ENCODE measurements around the gene DGKI. TPM values are rescaled to one million over a fixed set of nuclear protein-coding genes. Genes with fewer than 3 reads are reported as not detected.

DGKI gene
- total and polyA plus RNA-seq, 2 of the 4 experiments (the other 2 are of a cell fraction) = 3.9 to 15.8 TPM

DNA sequence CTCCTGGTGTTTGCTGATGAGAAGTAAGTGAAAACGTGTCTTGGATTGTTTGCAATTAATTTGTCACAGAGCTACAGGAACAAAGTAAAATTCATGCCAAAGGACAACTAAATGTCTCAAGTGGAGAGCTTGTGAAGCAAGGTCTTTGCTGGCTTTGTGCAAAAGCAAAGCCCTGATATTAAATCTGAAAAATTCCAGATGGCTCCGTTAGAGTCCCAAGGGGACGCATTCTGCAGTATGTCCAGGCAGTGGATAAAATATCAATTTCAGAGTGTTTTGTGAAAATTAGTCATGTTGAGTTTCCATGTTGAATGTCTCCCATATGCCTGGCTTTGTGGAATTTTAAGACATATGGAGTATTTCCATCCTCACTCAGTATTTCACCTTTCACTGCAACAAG, 400.7 kb downstream of the DGKI start:
- Histone ChIP-seq H3K4me3 (ENCODE audit: insufficient read depth, low read depth, low read length) (no peak overlapping the region), H3K4me2 (ENCODE audit: low read depth, low read length) (no peak overlapping the region), H3K27ac (ENCODE audit: insufficient read depth, low read length) (no peak overlapping the region), H4K91ac (ENCODE audit: insufficient read depth, low read depth, low read length) (no peak overlapping the region), H3K9ac (ENCODE audit: low read depth, low read length) (no peak overlapping the region), H3K9me1 (ENCODE audit: insufficient read depth, low read length) (no peaks in the 10 kb centered on the region), H3K18ac (ENCODE audit: low read depth, low read length) (no peak overlapping the region), H3K14ac (replicated peaks; ENCODE audit: low read depth, low read length) (no peak overlapping the region), H4K5ac (ENCODE audit: low read depth, low read length) (no peak overlapping the region), H3K4ac (ENCODE audit: low read depth, low read length) (no peak overlapping the region), H3K9me3 (ENCODE audit: control insufficient read depth, insufficient read depth, low read length) (no peaks in the 10 kb centered on the region; the same call in 1 of the 2 replicates), H2BK5ac (ENCODE audit: low read depth, low read length, poor library complexity, severe bottlenecking) (no peak overlapping the region), H3K27me3 (ENCODE audit: control insufficient read depth, insufficient read depth, low read length) (no peaks in the 10 kb centered on the region), H4K20me1 (ENCODE audit: insufficient read depth, low read length) (no peaks in the 10 kb centered on the region), H3K23ac (ENCODE audit: low read depth, low read length) (no peak overlapping the region), H2BK15ac (ENCODE audit: low read depth, low read length) (no peak overlapping the region), H2AFZ (replicated peaks; ENCODE audit: low read length, poor library complexity) (no peak overlapping the region), H3K4me1 (ENCODE audit: control insufficient read depth, insufficient read depth, low read length) (peaks cover 2% of the 10 kb centered on the region; the same call in 1 of the 2 replicates), H2AK5ac (ENCODE audit: low read depth, low read length) (no peak overlapping the region), H3K36me3 (ENCODE audit: control insufficient read depth, insufficient read depth, low read length) (0 out of 2 replicates have a peak, but pooled peaks cover 1% of the 10 kb centered on the region), H4K8ac (ENCODE audit: low read depth in 2 of 2, low read length in 2 of 2) (no peak overlapping the region), H3K79me1 (ENCODE audit: low read depth in 1 of 2, low read length in 2 of 2) (no peaks in the 10 kb centered on the region), H3K56ac (ENCODE audit: extremely low read depth, insufficient read depth, low read length) (no peak overlapping the region), H2BK120ac (ENCODE audit: low read depth, low read length) (no peak overlapping the region), H2AK9ac (replicated peaks; ENCODE audit: low read depth, low read length, poor library complexity) (no peak overlapping the region), H2BK20ac (ENCODE audit: low read depth, low read length) (no peak overlapping the region)
- CTCF ChIA-PET = interaction anchor here (0.6 to 1.4 kb wide), 3 partner anchors 8 to 25 kb away, joined by 3 read pairs; no protein-coding TSS in a partner anchor
- in situ Hi-C loops (cut with MboI; ENCODE audit: low sequenced_read_pairs) = no loop called here
- WGBS, 2 experiments (ENCODE audit: extremely low coverage in 2 of 2, insufficient read length in 1 of 2) = no CpG with 5 or more reads among the region's 3 CpGs
- POLR2A ChIA-PET (ENCODE audit: unreplicated experiment) = interaction anchor here (0.6 to 1.5 kb wide), 2 partner anchors 30 to 372 kb away, joined by 3 read pairs; no protein-coding TSS in a partner anchor
- no peak for ATAC-seq (ENCODE audit: low read depth)
- DNase-seq = no peak
- dilution Hi-C loops (cut with HindIII; ENCODE audit: low sequenced_read_pairs, unreplicated experiment) = no loop called here
- no TSS peak for BruUV-seq (replicated peaks)
- TF ChIP-seq MXI1 (IDR thresholded peaks at IDR 0.05; ENCODE audit: borderline replicate concordance, low read depth, low read length) (no peak), POLR2A (IDR thresholded peaks at IDR 0.05; ENCODE audit: low read depth, low read length) (no peak)
- intact Hi-C loops (cut with micrococcal nuclease) = no loop called here
